Lower lobe of right lung (tissue), 2 donors: ENCODE results near the gene AFTPH. TPM values are rescaled to one million over a fixed set of nuclear protein-coding genes. Genes with fewer than 3 reads are reported as not detected.

Experiments used
- ATAC-seq, 2 donors: fragments of 200-7000 bp; cut with Tn5 transposase; one replicate each; pipeline ENCODE4 v1.9.1; 2020 to 2022; ENCODE audit warnings: mild to moderate bottlenecking in 2 of 2, moderate library complexity in 2 of 2
- DNase-seq: peaks from one replicate; pipeline ENCODE4 v3.0.0-alpha.2; 2020
- H3K27ac ChIP-seq: fragments of 200-600 bp; one replicate; pipeline ENCODE4 v1.8.0; 2022
- H3K27me3 ChIP-seq: fragments of 200-600 bp; one replicate; pipeline ENCODE4 v1.8.0; 2022; ENCODE audit warnings: low read depth
- H3K36me3 ChIP-seq: fragments of 200-600 bp; one replicate; pipeline ENCODE4 v1.8.0; 2022; ENCODE audit warnings: mild to moderate bottlenecking
- H3K4me1 ChIP-seq: fragments of 200-600 bp; one replicate; pipeline ENCODE4 v1.8.0; 2022
- H3K4me3 ChIP-seq: fragments of 200-600 bp; one replicate; pipeline ENCODE4 v1.8.0; 2022; ENCODE audit warnings: mild to moderate bottlenecking
- H3K9me3 ChIP-seq: fragments of 200-600 bp; one replicate; pipeline ENCODE4 v1.8.0; 2022
- intact Hi-C: fragments of 100-400 bp; cut with DNase I; formaldehyde crosslinking; loops from one replicate; pipeline ENCODE4 v1.11.0; 2022
- total RNA-seq: library from RNA; stranded (reverse); fragmentation: NEBNext Ultra II Directional; extraction: Animal tissue kit (Norgen Biotek cat#: 25700); gene quantifications from one replicate; pipeline ENCODE4 v1.2.1, GENCODE V29; 2021
- TF ChIP-seq, protein P1 (sequence below): fragments of 200-600 bp; IDR thresholded peaks from one replicate; pipeline ENCODE4 v1.8.0; 2022; ENCODE audit warnings: antibody characterized with exemption, mild to moderate bottlenecking
- donor health status: DM: no; HTN: yes; CAD: no; lungs with severe emphysema.

Gene AFTPH
- total RNA-seq, 1 donor from 2014 or later = 42.6 TPM

- DNase-seq (no peak), ATAC-seq (no peak)
- intact Hi-C loops = no loop called here
- H3K27me3 ChIP-seq = no peaks in the 10 kb centered on the region
- H3K36me3 ChIP-seq = peaks cover 44% of the 10 kb centered on the region
- no peak overlapping the region for H3K27ac ChIP-seq
- TF ChIP-seq, protein P1, sequence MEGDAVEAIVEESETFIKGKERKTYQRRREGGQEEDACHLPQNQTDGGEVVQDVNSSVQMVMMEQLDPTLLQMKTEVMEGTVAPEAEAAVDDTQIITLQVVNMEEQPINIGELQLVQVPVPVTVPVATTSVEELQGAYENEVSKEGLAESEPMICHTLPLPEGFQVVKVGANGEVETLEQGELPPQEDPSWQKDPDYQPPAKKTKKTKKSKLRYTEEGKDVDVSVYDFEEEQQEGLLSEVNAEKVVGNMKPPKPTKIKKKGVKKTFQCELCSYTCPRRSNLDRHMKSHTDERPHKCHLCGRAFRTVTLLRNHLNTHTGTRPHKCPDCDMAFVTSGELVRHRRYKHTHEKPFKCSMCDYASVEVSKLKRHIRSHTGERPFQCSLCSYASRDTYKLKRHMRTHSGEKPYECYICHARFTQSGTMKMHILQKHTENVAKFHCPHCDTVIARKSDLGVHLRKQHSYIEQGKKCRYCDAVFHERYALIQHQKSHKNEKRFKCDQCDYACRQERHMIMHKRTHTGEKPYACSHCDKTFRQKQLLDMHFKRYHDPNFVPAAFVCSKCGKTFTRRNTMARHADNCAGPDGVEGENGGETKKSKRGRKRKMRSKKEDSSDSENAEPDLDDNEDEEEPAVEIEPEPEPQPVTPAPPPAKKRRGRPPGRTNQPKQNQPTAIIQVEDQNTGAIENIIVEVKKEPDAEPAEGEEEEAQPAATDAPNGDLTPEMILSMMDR = no peak
- H3K9me3 ChIP-seq = no peaks in the 10 kb centered on the region
- H3K4me1 ChIP-seq = peaks cover 47% of the 10 kb centered on the region
- H3K4me3 ChIP-seq = no peak overlapping the region
Measured at GRCh38 chr2:64632835-64633819, 109.0 kb downstream of the AFTPH start.

DNA sequence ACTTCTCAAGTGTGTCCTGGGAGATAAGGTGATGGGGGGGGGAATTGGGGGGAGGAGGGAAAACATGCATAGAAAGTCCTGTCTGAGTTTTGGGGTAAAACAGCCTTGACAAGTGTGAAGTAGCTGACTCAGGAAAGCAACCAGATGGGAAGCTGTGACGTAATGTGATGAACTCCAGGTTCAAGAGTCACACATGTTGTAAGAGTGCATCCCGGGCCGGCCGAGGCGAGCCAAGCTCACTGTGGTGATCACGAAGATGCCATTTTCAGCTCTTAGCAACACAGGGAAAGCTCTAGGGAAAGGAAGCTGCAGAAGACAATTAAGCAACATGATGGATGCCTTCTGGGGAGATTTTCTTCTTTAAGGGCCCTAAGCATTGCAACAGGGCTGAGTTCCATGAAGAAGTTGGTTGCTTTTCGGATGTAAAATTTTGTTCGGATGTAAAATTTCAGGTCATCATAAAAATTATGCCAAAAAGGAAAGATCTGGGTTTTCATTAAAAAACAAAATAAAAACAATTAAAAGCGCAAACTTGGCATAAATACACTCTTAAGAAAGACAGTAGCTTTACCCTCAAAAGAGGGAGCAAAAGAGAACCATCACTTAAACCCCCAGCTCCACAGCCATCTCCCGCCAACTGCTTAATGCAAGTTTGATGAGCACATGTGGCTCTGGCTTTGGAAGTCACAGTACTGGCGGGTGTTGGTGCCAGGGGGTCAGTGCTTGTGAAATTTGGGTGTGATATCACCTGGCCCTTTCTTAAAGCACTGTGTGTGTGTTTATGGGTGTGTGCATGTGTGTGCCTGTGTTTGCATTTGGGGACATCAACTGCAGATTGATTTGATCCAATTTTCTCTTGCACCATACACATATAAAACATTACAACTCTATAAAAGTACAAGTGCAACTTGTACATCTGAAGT lies 110.5 kb downstream of the AFTPH start:
- no peaks in the 10 kb centered on the region for H3K9me3 ChIP-seq
- H3K4me1 ChIP-seq = peaks cover 52% of the 10 kb centered on the region
- no peaks in the 10 kb centered on the region for H3K27me3 ChIP-seq
- TF ChIP-seq, protein P1 = no peak
- no peak overlapping the region for H3K4me3 ChIP-seq
- no peak for DNase-seq
- intact Hi-C loops = no loop called here
- H3K36me3 ChIP-seq = peaks cover 44% of the 10 kb centered on the region
- no peak overlapping the region for H3K27ac ChIP-seq
- no peak for ATAC-seq

DNA sequence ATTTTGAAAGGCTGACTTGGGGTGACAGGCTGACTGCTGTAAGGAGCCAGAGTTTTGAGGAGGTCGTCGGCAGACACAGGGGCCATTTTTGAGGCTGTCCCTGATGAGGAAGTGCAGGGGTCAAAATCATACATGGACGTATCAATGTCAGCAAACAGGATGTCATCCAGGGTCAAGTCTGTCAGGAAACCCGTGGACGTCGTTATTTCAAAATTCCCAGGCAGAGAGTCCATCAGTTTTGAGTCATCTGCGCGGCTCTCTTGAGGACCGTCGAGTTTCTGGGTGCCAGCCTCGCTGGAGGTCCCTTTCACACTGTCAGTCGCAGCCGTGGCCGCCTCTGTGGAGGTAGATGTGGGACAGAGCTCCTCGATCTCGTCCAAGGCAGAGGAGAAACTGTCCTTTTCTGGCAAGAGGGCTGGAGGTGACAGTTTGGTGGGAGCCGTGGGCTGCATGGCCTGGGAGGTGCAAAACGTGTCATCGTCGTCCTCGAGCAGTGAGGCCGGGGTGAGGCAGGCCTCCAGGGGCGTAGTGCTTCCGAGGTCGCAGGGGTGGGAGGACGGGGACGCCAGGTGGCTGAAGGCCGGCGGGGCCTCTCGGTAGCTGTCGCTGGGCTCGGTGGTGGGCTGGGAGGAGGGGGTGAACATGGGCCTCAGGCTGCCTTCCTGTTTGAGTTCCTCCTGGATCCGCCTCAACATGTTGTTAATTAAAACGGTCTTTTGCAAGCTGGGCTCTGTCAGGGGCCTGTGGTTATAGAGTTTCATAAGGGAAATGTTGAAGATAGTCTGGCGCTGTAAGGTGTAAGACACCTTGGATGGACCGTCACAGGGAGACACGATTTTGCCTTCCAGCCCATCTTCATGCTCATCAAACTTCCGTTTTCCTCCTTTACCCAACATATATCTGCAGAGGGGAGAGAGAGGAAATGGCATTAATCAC lies 112.1 kb downstream of the AFTPH start:
- Histone ChIP-seq H3K27ac (no peak overlapping the region), H3K36me3 (peaks cover 44% of the 10 kb centered on the region), H3K4me3 (no peak overlapping the region), H3K27me3 (no peaks in the 10 kb centered on the region), H3K9me3 (no peaks in the 10 kb centered on the region), H3K4me1 (peaks cover 63% of the 10 kb centered on the region)
- TF ChIP-seq, protein P1 = no peak
- intact Hi-C loops = no loop called here
- ATAC-seq (peak; percentile 23 to 26), DNase-seq (no peak)

GRCh38 chr2:64637000-64637635 lies 113.0 kb downstream of the AFTPH start:
- no peak overlapping the region for H3K4me3 ChIP-seq
- DNase-seq = no peak
- peaks cover 63% of the 10 kb centered on the region for H3K4me1 ChIP-seq
- H3K27ac ChIP-seq = no peak overlapping the region
- ATAC-seq = no peak
- peaks cover 41% of the 10 kb centered on the region for H3K36me3 ChIP-seq
- H3K9me3 ChIP-seq = no peaks in the 10 kb centered on the region
- H3K27me3 ChIP-seq = no peaks in the 10 kb centered on the region
- TF ChIP-seq, protein P1 = no peak
- intact Hi-C loops = no loop called here
